Embryonic facial prominence (tissue), 1 donor: Measurements from ENCODE around the gene CPNE1.
A peak's percentile ranks its signal among the peaks of the same experiment; 100 is the strongest.

Source experiments
- DNase-seq: peaks from one replicate; pipeline ENCODE4 v3.0.0-alpha.2; 2016; ENCODE audit errors: extremely low spot score

The CPNE1 gene

DNA sequence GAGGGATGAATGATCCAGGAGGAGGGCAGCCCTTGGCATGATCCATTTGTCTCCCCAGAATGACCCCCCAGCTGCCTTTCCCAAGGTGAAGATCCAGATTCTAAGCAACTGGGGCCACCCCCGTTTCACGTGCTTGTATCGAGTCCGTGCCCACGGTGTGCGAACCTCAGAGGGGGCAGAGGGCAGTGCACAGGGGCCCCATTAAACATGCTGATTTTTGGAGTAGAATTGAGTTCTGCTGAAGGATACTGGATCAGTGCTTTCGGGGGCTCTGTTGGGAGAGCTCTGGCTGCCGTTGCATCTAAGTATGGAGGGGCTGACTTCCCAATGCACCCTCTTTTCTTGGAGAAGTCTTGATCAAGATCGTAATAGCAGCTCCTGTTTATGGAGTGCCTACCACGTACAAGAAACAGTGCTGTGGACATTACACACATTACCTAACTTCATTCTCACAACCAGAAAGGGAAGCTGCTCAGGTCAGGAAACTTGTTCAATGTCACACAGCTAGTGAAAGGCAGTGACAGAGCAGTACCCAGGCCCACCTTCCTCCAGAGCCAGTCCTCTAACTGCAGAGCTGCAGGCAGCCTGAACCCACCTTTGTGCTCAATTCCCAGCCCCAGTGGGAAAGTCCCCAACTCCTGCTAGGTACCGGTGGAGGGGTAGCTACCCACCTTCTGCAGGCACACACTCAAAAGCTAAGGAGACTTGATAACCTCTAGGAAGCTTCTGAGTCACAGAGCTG lies 43.7 kb downstream of the CPNE1 start:
- no peak for DNase-seq

DNA sequence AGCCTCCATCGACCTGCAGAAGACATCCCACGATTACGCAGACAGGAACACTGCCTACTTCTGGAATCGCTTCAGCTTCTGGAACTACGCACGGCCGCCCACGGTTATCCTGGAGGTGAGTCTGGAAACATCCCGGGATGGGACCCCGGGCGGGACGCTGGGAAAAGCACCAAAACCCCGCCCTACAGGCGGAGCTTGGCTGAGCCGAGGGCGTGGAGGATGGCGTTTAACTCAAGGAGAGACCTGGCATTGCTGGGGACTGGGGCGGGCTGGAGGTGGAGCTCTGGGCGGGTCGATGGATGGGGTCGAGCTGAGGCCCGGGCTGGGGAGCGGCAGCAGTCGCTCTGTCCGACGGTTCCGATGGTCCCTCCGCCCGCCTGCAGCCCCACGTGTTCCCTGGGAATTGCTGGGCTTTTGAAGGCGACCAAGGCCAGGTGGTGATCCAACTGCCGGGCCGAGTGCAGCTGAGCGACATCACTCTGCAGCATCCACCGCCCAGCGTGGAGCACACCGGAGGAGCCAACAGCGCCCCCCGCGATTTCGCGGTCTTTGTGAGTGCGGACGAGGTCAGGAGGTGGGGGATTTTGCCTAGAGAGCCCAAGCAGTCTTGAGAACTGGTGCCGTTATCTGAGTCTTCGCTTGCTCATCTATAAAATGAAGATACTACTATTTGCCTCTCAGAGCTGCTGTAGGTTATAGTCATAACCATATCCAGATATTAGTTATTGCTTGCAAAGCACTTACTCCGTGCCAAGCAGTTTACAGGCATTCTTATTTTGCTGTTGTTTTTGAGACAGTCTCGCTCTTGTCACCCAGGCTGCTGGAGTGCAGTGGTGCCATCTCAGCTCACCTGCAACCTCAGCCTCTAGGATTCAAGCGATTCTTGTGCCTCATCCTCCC lies 45.3 kb downstream of the CPNE1 start:
- DNase-seq = no peak

DNA sequence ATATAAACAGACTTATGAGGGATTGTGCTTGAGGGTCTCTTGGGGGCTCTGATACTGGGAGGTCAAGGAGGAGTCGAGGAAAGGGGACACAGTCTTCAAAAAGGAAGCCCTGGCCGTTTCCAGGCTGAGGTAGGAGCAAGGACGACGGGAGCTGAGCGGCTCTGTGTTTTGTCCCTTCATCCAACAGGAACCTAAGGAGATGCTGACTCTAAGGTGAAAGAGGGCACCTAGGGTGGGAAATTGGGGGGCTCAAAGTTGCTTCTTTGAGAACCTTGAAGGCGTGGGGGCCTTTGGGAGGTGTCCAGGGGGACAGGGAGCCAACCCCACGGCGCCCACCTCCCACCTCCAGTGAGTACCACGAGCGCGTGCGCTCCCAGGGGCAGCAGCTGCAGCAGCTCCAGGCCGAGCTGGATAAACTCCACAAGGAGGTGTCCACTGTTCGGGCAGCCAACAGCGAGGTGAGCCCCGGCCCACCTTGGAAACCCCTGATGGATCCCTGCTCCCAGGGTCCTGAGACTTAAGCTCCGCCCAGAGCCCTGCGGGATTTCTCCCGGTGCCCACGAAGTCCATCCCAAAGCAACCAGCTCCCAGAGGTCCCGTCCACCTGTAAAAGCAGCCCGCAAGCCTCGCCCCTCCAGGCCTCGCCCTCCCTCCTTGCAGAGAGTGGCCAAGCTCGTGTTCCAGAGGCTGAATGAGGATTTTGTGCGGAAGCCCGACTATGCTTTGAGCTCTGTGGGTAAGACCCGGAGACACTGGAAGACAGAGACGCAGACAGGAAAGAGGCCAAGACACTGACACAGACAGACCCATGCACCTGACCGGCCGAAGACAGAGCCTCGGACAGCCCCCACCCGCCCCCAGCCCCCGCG lies 46.2 kb downstream of the CPNE1 start:
- DNase-seq = no peak

DNA sequence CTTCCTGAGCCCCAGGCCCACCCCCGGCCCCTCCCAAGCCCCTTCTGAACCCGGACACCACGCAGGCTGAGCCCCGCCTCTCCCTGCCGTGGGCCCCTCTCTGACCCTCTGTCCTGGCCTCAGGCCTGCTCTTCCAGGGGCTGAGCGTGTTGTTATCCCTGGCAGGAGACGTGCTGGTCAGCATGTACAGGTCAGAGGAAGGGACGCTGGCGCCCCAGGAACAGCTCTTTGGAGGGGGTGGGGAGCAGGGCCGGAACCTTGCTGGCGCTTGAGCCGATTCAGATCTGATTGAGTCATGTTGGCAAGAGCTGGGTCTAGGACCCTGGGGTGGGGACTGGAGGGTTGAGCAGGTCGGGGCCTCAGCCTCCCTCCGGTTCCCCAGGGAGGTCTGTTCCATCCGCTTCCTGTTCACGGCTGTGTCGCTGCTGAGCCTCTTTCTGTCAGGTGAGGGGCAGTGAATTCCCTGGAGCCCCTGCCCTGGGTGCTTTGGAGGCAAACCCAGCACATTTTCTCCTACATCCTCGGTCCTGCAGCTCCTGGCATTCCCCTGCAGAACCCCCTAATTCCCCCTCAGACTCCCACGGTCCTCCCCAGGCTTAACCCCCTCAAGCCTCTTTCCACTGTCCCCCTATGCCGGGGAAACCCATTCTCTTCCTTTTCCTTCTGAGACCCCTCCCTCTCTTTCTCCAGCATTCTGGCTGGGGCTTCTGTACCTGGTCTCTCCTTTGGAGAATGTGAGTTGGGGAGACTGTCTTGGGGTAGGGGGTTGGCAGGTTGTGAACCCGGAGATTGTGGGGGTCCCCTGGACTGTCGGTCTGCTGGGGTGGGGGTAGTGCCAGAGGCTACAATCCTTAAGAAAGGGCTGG lies 47.1 kb downstream of the CPNE1 start:
- DNase-seq = no peak

DNA sequence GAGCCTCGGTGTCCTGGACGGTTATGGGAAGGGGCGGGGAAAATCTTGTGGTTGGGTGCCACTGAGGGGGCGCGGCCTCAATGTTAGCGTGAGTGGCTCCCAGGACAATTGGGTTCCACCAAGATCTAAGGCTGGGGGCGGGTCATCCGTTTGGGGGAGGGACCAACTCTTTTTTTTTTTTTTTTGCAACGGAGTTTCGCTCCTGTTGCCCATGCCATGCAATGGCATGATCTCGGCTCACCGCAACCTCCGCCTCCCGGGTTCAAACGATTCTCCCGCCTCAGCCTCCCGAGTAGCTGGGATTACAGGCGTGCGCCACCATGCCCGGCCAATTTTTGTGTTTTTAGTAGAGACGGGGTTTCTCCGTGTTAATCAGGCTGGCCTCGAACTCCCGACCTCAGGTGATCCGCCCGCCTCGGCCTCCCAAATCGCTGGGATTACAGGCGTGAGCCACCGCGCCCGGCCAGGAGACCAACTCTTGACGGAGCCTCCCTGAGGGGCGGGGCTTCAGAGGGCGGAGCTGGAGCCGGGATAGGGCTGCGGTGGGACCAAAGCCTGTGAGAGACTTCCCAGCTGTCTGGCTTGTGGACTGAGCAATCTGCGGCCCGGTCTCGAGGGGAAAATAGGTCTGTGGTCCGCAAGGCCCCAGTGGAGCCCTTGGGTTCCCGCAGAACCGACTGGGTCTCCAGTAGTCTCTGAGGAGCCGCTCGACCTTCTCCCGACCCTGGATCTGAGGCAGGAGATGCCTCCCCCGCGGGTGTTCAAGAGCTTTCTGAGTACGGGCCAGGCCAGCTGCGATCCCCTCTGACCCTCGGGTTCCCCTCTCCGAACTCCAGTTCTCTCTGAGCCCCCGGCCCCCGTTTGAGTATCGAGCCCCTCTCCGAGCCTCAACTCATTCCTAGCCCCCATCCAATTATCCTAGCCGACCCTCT lies 48.0 kb downstream of the CPNE1 start:
- no peak for DNase-seq

DNA sequence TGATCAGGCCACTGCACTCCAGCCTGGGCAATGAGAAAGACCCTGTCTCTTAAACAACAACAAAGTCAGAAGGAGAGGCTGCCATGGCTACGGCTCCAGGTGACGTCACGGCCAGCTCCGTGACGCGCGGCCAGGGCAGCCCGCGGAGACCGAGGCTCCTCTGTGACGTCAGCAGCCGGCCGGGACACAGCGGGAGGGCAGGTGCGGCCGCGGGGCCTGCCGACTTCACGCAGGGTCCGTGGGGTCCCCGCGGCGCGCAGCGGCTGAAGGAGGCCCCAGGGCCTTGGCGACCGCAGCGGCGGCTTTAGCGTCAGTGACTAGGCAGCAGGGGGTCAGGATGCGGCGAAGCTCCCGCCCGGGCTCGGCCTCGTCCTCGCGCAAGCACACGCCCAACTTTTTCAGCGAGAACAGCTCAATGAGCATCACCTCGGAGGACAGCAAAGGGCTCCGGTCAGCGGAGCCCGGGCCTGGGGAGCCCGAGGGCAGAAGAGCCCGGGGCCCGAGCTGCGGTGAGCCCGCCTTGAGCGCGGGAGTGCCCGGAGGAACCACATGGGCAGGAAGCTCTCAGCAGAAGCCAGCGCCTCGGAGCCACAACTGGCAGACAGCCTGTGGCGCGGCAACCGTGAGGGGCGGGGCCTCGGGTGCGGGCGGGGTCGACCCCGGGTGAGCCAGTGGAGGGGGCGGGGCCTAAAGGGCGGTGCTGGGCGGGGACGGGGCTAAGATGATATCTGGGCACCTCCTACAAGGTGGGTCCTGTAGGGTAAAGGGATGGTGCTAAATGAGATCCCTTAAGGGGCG lies 48.8 kb downstream of the CPNE1 start, which contains the start of gene SPAG4:
Gene SPAG4, plus strand, starts transcription at position 163 of the 798 bp plus-strand sequence. Its CDS starts 175 bp downstream, at position 338.
- peak; percentile 79 for DNase-seq

DNA sequence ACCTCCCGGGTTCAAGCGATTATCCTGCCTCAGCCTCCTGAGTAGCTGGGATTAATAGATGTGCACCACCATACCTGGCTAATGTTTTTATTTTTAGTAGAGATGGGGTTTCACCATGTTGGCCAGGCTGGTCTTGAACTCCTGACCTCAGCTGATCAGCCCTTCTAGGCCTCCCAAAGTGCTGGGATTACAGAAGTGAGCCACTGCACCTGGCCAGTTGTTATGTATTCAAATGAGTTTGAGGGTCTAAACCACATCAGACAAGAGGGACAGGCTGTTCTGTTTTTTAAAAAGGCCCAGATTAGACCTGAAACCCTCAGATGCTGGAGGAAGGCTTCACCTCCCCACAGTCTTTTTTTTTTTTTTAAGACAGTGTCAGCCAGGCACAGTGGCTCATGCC lies 53.2 kb downstream of the CPNE1 start:
- no peak for DNase-seq

DNA sequence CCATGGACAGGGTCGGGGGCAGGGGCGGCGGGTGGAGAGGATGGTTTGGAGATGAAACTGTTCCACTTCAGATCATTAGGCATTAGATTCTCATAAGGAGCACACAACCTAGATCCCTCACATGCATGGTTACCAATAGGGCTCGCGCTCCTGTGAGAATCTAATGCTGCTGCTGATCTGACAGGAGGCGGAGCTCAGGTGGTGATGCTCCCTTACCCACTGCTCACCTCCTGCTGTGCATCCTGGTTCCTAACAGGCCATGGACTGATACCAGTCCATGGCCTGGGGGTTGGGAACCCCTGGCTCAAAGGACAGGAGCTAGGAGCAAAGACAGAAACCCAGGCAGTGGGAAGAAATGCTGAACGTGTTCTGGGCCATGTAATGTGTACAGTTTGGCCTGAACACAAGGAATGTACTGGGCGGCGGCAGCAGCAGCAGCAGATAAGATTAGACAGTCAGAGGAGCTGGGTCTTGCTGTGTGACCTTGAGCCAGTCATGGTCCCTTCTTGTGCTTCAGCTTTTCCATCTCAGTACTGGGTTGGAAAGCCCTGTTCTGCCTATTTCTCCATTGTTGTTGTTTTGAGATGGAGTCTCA lies 53.8 kb downstream of the CPNE1 start:
- no peak for DNase-seq

DNA sequence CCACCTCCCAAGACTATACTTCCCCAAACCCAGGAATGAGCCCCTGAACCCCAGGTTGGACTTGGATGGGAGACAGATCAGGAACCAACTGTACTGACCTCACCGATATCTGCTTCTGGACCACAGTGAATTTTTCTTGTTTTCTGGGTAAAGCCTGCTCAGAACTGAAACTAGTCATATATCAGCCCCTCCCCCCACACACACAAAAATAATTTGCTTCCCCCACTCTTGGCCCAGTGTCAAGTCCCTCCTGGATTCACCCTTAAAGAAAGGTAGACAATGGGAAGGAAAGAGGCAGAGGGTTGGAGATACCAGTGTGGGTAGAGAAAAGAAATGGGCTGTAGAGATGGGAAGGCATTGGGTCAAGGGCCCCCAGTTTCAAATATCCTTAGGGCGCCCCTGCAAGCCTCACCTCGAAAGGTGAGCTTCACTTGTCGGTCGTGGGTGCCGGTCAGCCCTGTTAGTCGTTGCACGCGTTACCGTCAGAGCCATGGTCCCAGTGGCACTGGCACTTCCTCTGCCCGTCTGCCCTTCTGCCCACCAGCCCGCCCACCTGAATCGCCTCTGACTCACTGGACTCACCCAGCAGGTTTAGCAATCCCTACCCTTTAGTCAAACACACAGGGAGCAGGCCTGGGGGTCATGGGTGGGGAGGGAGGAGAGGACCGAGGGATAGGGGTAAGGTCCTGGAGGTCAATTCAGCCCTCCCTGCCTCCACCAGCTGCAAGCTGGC lies 57.5 kb downstream of the CPNE1 start:
- no peak for DNase-seq

DNA sequence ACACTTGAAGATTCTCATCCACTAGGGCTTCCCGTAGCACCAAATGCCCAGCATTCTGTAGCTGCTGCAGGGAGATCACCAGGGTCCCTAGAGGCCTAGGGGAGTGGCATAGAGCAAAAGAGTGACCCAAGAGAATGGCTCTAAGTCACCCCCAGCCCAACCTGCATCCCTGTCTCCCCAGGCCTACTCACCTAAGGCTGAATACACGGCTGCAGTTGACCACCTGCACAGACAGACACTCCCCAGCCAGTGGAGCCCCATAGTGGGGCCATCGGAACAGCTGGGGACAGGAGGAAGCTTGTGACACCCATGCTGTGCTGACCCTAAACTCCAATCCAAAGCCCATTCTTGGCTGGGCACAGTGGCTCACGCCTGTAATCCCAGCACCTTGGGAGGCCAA lies 58.6 kb downstream of the CPNE1 start:
- no peak for DNase-seq

DNA sequence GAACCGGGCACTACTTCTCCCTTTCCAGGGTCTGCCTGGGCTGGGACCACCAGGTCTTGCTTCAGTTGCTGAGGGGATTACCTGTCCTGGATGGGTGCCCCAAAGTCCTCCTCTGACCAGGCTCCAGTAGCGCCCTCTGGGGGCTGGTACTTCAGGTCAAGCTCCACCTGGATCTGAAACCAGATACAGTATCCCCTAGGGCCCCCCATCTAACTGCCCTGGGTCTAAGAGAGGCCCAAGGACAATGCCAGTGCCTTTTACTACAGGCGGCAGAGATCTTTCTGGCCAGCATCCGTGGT lies 60.3 kb downstream of the CPNE1 start:
- no peak for DNase-seq

DNA sequence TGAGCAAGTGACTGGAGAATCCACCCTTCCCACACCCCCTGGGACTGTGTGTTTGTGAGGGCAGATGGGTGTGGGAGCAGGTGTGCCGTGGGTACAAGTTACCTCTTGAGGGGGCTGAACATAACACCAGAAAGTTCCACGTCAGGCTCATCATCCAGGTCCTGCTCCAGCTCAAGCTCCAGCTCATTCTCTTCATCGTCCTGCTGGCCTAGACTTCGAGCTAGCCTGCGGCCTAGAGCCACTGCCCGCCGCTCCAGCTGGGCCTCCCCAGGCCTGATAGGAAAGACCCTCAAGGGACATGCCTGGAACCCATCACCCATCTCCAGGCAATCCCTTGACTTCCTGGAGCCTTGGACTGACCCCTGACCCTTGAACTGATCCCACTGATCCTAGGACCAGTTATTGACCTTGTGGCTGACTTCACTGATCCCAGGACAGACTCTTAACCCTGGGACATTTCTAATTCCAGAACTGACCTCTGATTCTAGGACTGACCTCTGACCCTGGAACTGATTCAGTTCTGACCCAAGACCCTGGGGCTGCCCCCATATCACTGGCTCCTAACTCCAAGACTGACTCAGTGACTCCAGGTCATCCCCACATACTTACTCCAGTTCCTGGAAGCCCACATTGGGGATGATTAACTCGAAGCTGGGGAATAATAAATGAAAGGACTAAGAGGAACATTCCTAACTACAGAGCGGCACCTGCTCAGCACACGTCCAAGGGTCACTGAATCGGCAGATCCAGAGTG lies 60.8 kb downstream of the CPNE1 start:
- DNase-seq = no peak

DNA sequence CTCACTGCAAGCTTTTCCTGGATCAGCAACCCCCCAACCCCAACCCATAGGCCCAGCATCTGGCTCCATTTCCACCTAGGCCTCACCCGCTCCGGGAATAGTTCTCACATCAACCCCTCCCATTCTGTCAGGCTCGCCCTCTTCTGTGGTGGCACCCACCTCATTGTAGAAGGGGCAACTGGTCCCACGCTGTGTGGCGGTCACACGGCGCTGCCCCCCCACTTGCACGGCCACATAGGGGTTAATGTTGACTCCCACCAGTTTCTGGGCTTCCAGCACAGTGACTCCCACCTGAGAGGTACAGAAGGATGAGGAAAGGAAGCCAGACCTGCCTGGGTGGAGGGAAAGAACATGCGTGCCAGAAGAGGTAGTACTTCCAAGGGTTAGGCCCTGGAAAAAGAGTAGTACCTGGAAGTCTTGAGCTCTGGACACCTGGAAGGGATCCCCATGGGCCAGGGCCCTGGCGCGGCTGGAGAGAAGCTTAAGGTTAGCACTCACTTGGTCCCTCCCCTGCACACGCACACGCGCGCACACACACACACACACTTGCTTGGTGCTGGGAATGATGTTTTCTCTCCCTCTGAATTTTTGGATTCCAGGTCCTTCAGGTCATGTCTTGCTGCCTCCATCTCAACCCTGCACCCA lies 61.7 kb downstream of the CPNE1 start:
- DNase-seq = no peak

DNA sequence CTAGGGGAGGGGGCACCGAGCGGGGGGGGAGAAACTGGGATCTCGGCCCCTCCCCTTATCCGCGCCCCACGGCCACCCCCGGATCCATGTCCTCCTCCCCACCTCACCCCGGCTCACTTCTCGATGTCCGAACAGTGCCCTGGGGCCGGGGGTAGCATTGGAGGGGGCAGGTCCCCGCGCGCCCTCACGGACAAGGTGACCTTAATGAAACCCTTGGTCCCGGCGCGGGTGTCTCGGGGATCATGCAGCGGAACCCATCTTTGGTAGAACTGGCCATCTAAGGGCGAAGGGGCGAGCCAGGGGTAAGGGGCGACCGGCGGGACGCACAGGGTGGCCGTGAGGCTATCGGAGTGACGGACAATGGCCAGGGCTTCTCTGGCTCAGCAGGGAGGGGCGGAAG lies 62.7 kb downstream of the CPNE1 start:
- no peak for DNase-seq

DNA sequence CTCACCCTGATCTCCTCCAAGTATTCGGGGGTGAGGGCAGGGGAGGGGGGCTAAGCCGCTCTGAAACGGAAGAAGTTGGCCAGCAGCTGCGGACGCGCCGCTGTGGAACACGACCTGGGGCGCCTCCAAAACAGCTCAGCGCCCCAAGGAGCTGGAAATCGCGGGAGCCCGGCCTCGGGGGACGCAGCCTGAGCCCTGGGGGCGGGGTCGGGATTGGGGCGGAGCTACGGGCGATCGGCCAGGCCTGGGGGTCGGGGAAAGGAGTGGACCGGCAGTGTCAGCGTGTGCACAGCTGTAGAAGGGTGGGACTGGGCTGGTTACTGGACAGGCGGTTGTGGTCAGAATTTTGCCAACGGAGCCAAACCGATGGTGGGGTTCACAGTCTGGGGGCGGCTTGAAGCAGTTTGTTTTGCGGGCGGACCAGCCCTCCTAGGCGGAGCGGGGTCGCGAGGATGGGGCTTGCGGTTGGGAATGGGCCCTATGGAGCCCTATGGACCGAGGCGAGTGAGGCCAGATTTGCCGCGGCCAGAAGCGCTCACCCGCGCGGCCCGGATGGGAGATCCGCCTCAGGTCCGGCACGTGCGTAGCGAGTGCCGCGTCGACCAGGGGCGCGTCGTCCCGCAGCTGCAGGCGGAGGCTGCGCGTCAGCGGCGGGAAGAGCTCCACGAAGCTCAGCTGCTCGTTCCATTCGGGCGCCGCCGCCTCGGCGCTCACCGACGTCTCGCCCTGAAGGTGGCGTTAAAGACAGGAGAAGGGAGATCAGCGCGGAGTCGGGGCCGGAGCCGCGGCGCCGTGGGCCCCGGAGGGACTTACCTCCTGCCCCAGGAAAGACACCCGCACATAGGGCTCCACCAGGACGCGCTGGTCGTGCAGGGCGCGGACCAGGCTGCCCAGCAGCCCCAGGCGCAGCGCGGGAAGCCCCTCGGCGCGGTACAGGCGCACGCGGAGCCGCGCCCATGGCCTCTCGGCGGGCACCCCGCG lies 63.4 kb downstream of the CPNE1 start:
- DNase-seq = peak; percentile 53
